Astrocyte (in vitro differentiated cells and primary cell): Measurements from ENCODE around the gene ST6GALNAC2.

Source experiments
- EZH2 ChIP-seq: IDR thresholded peaks from 2 replicates; pipeline ENCODE4 v1.6.1; 2012; ENCODE audit warnings: mild to moderate bottlenecking, low read length, inconsistent platforms; ENCODE audit not compliant: insufficient read depth
- TF ChIP-seq, protein P1 (sequence below): IDR thresholded peaks from 2 replicates; pipeline ENCODE4 v1.5.1; 2011; ENCODE audit warnings: low read depth, mild to moderate bottlenecking, inconsistent platforms, low read length, moderate library complexity; ENCODE audit not compliant: insufficient read depth

DNA sequence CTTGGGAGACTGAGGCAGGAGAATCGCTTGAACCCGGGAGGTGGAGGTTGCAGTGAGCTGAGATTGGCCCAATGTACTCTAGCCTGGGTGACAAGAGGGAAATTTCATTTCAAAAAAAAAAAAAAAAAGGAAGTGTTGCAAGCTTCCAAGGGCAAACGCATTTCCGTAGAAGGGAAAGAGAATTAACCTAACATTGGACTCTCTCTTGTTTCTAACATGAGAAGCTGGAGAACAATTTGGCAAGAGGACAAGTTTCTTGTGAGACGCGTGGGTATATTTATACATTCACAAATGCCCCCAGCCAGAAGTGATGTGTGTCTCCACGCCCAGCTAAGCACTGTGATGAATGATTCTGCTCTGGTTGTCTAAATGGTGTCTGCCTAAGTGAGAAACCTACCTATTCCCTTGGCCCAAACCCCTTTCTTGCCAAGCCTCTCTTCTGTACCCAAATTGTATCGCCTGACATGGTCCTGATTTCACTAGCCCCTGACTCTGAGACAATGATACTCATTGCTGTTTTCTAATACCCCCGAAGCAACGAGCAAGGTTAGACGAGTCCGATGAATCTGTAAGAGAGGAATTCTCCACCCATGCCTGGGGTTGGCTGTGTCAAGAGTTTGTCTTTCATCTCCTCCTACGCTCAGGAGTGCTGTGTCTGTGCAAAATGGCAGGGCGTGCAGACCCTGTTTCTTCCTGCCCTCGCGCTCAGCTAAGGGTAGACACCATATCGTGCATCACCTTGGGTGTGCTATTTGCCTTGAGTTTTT, 14.2 kb upstream of the ST6GALNAC2 start:
- TF ChIP-seq, protein P1, sequence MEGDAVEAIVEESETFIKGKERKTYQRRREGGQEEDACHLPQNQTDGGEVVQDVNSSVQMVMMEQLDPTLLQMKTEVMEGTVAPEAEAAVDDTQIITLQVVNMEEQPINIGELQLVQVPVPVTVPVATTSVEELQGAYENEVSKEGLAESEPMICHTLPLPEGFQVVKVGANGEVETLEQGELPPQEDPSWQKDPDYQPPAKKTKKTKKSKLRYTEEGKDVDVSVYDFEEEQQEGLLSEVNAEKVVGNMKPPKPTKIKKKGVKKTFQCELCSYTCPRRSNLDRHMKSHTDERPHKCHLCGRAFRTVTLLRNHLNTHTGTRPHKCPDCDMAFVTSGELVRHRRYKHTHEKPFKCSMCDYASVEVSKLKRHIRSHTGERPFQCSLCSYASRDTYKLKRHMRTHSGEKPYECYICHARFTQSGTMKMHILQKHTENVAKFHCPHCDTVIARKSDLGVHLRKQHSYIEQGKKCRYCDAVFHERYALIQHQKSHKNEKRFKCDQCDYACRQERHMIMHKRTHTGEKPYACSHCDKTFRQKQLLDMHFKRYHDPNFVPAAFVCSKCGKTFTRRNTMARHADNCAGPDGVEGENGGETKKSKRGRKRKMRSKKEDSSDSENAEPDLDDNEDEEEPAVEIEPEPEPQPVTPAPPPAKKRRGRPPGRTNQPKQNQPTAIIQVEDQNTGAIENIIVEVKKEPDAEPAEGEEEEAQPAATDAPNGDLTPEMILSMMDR: no peak
- TF ChIP-seq EZH2: no peak
